GM12892 (cell line): ENCODE data around the gene SKIL.

Experiments
- POLR2A ChIP-seq: IDR thresholded peaks from 2 replicates; pipeline ENCODE4 v1.6.1; 2011; ENCODE audit warnings: low read depth, low read length, control low read depth
- POLR2AphosphoS5 ChIP-seq: IDR thresholded peaks from 2 replicates; pipeline ENCODE4 v1.6.1; 2011; ENCODE audit warnings: low read depth, low read length, control low read depth
- TAF1 ChIP-seq: IDR thresholded peaks from 2 replicates; pipeline ENCODE4 v1.6.1; 2011; ENCODE audit warnings: low read depth, mild to moderate bottlenecking, control low read depth, low read length, borderline replicate concordance

- TF ChIP-seq POLR2A (no peak), TAF1 (no peak), POLR2AphosphoS5 (no peak)
Observed at GRCh38 chr3:170337420-170337819, 20.1 kb upstream of the SKIL start.
